ENCODE measurements around the gene PHC2.

DNA sequence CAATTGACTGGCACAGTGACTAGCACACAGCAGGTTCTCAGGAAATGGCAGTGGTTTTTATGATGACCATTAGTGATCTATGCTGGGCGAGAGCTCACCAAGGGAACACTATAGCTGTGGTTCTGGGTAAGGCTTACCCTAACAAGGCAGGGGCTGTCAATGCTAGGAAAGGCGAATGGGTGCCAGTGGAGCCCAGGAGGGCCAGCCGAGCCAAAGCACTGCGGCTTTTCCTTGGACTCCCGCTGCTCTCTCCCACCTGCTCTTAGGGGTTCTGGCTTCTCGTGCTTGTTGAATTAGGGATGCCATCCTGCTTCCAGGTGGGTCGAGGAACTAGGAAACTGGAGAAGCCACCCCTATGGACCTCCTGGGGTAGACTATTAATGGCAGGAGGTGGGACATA lies 100.0 kb downstream of the PHC2 start:
- TF ChIP-seq POLR2A (IDR thresholded peaks at IDR 0.05), result no peak
- TF ChIP-seq, protein P1, sequence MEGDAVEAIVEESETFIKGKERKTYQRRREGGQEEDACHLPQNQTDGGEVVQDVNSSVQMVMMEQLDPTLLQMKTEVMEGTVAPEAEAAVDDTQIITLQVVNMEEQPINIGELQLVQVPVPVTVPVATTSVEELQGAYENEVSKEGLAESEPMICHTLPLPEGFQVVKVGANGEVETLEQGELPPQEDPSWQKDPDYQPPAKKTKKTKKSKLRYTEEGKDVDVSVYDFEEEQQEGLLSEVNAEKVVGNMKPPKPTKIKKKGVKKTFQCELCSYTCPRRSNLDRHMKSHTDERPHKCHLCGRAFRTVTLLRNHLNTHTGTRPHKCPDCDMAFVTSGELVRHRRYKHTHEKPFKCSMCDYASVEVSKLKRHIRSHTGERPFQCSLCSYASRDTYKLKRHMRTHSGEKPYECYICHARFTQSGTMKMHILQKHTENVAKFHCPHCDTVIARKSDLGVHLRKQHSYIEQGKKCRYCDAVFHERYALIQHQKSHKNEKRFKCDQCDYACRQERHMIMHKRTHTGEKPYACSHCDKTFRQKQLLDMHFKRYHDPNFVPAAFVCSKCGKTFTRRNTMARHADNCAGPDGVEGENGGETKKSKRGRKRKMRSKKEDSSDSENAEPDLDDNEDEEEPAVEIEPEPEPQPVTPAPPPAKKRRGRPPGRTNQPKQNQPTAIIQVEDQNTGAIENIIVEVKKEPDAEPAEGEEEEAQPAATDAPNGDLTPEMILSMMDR (IDR thresholded peaks at IDR 0.05), result no peak

Measured in lower leg skin (tissue), 3 donors.